SW 1271 (cell line): ENCODE results near the gene TXNDC5.

Experiments
- DNase-seq, 2 experiments: peaks; one replicate each; lab custom pipeline; 2025; lab: John Stamatoyannopoulos, UW

The TXNDC5 gene

DNA sequence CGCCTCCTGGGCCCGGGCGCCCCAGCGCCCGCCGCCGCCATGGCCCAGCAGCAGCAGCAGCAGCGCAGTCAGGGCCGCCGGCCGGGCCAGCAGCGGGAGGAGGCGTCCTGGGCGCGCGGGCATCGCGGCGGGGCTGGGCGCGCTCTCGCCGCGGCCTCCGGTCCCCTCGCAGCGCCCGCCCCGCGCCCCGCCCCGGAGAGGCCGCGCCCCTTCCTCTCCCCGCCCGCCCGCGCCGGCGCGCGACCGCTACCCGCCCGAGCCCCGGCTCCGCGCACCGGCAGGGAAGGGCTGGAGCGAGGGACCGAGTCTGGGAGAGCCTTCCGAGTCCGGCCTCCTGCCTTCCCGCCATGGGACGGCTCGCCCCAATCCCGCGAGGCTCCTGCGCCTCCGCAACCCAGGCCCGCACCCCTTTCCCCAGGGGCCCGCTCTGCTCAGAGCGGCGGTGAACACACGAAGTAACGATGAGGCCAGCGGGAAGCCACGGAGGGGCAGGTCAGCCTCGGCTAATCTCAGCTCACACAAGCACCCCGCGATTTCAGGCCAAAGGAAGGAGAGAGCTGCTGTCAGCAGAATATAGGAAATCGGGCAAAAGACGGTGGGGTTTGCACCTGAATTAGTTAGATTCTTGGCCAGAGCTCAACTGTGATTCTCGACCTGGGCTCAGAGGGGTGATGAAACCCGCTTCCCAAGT lies at the start of gene TXNDC5:
TXNDC5 (minus strand) TSS at position 135 of the 691 bp plus-strand sequence; CDS start at position 123, 12 bp downstream.
- DNase-seq = peak; percentile 48 to 61

DNA sequence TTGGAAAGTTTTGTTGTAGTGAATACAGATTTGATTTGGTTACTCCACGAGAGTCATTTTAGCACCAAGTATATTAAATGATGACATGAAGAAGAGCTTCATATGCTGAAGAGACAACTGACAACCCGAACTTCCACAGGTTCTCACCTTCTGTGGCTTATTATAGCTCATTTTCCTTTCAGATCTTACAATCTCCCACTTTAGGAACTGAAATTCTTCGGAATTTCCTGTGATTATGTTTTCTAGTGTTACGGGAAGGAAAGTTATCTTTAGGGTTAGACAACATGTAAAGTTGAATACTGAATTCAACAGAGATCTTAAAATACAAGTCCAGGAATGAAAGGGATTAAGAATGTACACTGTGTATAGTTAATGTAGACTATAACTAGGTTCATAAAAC lies 49.6 kb upstream of the TXNDC5 start:
- DNase-seq = no peak

DNA sequence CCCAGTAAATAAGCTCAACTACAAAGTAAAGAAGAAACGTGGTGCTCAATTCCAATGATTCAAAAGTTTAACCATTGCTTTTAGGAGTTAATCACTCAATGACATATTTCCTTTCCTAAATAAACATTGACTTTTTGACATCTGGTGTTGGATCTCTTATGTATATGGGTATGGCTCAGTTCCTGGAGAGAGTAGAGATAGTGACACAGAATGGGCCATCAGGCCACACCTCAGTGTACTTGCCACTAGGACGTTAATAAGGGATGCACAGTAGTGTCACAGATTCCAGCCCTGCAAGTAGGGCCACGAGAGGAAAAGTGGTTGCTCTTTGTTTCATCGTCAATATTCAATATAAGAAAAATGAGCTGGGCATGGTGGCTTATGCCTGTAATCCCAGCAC lies 48.9 kb upstream of the TXNDC5 start:
- DNase-seq = no peak

DNA sequence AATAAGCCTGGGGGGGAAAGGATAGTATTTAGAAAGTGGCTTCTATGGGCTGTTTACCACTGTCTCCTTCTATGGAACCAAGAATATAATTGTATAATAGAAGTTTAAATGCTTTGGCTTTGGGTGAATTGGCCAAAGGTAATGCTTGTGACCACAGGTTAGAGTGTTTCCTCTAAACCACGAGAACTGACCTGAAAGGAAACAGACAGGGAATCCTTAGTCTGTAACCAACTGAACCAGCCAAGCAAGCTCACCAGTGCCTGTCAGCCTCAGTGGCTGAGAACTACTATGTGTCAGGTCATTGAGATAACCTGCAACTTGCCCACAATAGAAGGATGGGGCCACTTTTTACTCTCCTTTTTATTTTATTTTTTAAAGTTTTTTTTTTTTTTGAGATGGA lies 47.9 kb upstream of the TXNDC5 start:
- DNase-seq = no peak

DNA sequence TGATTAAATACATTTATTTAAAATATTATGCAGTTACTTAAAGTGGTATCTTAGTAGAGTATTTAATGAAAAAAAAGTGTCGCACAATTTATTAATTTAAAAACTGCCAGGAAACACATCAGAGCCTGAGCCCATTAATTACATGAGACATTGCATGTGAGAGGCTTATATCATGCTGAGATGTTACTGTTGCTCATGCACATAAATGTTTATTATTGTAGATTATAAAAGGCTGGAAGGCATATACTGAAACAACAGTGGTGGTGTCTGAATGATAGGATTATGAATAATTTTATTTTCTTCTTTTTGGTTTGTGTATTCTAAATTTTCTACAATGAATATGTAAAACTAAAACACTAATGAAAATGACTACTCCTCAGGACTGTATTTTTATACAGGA lies 45.7 kb upstream of the TXNDC5 start:
- DNase-seq = no peak

DNA sequence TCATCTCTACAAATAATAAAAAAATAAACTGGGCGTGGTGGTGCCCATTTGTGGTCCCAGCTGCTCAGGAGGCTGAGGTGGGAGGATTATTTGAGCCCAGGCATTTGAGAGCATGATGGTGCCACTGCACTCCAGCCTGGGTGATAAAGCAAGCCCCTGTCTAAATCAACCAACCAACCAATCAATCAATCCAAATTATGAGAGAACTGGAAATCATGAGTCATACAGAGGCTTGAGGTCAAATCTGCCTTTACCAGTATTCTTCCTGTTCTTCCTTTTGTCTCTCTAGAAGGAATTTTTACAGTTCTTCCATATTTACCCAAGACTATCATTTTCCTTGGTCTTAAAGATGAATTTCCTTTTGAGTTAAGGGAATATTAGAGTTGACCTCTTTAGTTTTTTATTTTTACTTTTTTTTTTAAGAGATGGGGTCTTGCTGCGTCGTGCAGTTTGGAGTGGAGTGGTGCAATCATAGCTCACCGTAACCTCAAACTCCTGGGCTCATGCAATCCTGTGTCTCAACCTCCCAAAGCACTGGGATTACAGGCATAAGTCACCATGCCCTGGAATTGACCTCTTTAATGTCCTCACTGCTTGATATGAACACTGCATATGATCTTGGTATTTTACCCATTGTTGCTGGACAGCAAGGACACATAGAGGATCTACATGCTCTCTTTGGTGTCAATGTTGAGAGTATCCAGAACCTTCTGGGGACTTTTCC lies 44.1 kb upstream of the TXNDC5 start:
- DNase-seq = no peak

DNA sequence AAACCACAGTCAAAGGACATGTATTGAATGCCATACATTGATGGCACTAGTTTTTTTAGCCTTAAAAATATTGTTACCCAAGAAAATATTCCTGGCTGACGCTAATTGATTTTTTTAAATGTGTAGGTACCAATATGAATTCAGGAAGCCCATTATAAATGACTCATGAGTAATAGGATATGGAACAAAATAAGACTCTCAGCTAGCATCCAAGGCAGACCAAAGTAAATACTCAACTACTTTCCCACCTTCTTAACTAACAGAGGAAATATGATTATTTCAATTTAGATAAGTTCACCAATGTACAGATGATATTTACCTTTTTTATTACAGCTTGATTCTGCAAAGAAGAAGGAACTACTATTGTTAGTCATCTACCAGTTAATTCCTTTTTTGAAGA lies 43.2 kb upstream of the TXNDC5 start:
- no peak for DNase-seq

DNA sequence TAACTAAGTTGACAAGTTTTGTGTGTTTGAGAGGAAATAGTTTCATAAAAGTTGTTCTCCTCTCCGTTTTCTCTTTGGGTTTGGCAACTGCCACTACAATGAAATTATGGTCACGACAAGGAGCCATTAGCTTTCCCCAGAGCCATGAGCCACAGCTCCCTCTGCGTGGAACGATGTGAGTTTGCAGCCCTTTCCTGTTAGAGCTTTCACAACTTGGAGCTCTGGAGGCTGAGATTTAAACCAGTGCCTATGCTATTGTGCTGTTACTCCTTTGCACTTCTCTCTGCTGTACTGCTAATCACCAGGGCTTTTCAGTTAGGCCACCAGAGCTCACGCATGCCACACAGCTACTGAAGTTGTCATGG lies 29.3 kb upstream of the TXNDC5 start:
- DNase-seq = no peak

DNA sequence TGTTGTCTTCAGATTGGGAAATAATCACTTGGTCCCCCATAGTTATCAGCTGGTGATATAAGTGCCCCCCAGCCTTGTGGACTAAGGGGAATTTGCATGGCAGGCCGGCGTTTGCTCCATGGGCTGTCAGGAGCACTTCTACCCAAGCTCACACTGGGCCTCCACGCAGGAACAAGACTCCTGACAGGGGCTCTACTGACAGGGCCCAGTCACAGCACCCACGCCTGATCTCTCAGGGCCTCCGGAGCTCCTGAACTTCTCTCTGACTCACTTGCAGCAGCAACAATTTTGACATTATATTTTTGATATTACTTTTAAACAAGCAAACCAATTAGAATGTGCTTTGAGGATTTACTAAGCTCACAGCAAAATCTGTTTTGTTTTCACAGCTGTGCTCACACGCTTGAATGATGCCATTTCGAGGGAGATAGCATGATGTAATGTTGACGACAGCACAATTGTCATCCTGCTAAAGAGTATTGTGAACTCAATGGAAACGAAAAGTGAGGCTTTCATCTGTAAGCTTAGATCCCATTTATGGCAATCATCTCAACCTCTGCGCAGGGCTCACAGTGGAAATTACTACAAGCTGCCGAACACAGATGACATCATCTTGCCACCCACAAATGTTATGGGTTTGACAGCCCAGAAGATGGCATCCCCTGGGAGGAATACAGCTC lies 28.7 kb upstream of the TXNDC5 start:
- DNase-seq = no peak

DNA sequence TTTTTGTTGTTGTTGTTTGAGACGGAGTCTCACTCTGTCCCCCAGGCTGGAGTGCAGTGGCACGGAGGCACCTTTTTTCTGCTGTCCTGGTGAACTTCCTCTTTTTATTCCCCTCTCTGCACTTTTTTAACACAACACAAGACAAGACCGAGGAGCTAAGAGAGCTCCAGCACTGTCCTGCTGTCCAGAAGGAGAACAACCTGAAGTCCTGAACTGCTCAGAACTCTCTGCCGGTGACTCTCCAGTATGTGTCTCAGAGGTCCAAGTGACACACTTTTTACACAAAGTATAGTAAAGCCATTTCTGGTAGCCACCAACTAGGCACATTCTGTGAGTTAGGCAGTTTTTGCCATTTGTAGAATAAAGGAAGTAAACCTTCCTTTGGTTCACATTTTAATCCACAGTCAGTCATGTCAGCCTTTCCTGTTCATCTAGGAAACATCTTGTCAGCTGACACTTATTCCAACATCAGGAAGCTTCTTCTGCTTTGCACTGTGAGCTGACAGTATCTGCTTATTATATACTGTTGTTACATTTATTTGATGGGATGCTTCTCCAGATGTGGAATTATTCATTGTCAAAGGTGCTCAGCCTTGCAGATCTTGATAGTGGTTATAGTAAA lies 28.1 kb upstream of the TXNDC5 start:
- DNase-seq = no peak

DNA sequence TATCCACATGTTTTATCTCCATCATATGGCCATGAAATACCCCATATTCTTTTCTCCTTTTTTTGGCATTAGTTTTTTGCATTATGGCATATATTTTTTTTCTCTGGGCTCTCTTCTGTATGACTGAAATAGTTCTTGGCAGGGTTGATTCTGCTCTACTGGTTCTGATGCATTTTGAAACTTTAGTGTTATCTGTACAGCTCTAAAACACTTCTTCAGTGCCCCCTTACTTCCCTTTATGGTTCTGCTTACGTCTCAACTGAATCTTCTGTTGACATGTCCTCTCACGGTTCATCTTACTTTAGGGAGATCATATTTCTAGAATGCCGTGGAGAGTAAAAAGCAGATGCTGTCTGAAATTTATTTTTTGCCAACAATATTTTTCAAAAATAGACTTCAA lies 23.2 kb upstream of the TXNDC5 start:
- no peak for DNase-seq

DNA sequence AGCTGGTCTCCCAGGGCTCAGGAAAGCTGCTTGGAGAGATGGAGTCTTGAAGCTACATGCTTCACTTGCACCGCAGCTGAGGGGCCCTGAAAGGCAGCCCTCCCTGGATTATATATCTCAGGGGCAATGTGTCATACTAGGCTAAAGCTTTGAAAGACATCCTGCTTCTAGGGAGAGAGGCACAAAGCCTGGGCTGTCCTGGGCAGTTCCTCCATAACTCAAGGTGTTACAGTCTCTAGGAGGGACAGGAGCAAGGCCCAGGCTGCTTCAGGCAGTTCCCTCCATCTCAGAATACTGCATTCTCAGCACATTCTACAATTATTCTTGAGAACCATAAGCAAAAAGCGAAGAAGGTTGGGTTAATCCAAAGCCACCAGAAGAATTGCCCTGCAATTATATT lies 22.0 kb upstream of the TXNDC5 start:
- no peak for DNase-seq

DNA sequence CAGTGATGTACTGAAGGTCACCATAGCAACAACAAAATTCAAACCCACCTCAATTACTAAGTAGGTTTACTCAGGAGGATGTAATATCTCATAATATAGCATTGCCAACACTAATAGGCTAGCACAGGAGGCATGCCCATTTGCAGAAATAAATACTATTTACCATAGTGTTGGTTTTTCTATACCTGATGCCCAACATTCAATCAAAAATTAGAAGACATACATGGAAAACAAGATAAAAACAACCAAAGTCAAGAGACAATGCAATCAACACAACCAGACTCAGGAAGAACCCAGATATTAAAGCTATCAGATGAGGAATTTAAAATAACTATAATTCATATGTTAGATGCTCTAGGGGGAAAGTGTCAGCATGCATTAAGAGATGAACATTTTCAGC lies 14.3 kb upstream of the TXNDC5 start:
- no peak for DNase-seq

DNA sequence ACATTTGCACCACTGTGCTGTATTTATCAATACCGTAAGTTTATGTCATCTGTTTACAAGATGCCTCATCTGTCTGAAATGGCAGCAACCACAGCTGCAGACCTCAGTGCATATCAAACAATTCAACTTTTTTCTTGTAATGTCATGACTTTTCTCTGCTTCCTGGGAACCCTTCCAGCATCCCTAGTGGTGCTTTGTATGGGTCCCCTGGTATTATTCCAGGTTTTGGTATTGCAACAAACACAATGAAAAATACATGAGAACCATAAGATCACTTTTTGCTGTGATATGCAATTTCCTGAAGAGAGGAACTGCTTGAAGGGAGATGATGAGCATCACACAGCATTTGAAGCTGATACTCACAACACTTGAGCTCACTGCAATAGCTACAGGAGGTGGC lies 12.0 kb upstream of the TXNDC5 start:
- no peak for DNase-seq

DNA sequence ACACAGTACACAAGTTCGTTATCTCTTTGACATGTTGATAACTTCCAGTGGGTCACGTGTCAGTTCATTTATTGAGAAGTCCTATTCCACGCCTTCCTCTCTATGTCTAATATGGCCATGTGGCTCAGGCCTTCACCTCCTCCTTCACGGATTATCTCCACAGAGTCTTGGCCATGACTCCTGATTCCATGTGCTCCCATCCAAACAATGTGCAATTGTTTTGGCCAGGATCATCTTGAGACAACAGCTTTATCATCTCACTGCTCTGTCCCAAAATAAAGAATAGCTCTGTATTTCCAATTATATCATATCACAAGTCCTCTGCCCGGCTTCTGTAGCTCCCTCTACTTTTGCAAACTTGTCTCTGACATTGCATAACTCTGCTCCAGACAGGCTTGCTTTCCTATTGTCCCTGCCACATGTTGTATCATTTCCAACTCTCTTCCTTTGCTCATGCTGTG lies 11.1 kb upstream of the TXNDC5 start:
- DNase-seq = no peak

DNA sequence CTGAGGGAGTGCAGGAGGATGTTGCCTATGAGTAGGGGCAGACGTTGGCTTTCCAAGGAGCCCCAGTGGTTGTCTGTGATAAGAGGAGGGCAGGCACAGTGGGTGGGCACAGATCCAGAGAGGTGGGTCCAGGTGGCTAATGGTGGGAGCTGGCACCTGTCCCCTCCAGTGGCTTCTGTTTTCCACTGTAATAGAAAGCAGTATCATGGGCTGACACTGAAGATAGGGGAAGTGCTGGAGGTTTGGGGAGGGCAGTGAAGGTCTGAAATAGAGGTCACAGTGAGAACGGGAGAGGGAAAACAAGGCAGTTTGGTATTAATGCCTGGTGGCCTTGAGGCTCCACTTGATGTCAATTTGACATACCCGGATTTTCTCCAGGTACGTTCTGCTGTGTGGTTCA lies 10.5 kb upstream of the TXNDC5 start:
- no peak for DNase-seq

DNA sequence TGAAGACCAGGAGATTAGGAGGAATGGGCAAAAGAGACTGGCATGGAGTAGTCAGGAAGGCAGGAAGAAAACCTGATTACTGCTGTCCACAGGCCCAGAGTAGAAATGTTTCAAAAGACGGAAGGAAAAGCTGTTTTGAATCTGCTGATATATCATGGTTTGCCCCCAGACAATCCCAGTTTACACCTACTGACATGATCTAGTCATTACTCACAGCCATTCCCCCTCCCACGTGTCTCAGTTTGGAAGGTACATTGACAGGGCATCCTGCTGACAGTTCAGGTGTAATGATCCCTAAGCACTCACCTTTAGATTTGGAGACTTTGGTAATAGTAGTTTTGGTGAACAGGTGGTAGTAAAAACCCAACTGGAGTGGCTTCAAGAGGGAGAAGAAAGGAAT lies 9.8 kb upstream of the TXNDC5 start:
- no peak for DNase-seq

DNA sequence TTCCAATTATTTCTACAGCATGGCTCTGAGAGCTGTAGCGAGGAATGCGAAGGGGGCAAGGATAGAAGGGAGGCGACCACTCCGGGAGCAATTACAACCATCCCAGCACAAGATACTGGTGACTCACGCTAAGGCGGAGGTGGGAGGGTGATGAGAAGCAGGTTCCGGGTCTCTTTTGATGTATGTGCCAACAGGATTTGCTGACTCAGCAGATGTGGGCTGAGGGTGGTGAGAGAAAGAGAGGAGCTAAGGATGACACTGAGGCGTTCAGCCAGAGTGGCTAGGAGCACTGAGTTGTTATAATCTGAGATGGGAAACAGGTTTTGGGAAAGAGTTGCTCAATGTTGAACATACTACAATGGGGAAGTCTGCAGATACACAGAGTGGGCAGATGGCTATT lies 9.3 kb upstream of the TXNDC5 start:
- DNase-seq = no peak

DNA sequence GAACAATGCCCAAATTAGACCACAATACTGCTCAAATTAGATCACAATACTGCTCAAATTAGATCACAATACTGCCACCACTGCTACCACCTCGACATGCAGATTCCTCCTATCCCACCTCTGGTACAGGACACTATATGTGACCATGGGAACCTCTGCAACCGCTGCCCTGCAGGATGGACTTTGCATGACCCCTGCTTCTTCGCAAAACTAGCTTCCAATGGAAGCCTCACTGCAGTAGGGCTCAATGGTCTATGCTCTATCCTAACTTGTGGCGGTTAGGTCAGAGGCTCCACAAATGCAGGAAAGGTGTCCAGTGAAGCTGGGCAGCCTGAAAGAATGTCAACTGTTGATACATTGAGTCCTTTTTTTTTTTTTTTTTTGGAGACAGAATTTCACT lies 7.8 kb upstream of the TXNDC5 start:
- DNase-seq = no peak

DNA sequence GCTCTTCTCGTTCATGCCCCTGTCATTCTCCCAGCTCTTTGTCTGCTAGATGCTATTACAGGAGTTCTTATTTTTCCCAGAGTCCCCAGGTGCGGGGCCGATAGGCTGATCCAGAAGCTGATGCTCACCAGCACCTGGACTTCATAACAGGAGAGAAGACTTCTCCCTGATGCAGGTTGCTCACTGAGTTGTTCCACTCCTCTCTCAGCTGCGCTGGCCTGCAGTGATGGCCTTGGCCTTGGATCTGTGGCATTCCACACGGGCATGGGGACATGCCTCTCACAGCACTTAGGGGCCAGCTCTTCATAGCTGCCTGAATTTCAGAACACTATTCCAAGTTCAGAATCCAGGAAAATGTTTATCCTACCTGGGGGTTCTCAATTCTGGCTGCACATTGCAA lies 7.1 kb upstream of the TXNDC5 start:
- DNase-seq = no peak

DNA sequence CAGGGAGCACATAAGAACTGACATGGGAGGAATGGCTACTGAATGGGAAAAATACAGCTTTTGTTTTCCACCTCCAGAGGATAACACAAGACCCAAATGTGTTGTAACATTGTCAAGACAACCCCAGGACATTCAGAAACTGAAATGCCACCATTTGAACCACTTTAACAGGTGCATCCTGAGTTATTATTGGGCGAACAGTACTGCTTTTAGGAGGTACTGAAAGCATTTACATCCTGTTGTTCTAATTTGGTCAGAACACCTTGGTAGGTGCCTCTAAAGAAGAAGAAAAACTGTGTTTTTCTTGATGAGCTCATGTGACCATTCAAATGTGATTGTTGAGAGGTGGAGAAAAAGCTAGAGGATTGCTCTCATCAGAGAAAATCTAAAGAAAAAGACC lies 6.4 kb upstream of the TXNDC5 start:
- DNase-seq = no peak

DNA sequence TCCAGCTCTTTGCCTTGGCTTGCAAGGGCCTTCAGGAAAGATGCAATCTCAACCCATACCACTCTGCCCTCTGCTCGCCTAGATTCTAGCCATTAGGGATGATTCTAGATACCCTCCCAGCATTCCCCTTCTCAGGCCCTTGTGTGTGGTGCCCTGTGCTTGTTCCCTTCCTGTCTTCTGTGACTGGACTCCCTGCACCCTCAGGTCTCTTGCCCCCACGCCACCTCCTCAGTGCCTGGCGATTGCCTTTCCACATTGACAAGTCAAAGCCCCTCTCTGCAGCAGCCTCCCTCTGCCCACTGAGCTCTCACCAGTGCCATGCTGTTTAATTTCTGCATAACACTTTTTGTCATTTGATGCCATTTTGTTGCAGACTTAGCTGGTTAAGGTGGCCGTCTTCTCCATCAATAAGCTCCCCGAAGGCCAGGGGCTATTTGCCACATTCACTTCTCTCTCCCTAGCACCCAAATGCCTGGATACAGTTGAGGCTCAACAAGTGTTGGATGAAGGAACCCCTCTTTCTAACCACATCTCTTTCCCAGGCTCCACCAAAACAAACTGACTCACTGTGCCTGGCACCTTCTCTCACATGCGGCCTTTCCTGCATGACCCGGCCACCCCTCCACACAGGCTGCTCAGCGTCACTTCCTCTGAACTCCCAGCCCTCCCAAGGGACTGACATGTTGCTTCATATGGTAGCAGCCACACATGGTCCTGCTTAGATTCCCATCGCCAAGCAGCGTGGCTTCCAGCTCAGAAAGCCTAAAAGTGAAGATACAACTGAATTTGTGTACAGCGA lies 4.6 kb upstream of the TXNDC5 start:
- no peak for DNase-seq
